Uterus (tissue), 4 donors: Measurements from ENCODE around the gene ZNF714. TPM values are rescaled to one million over a fixed set of nuclear protein-coding genes. Genes with fewer than 3 reads are reported as not detected.

Source experiments
- DNase-seq, 2 donors: peaks; one replicate each; pipeline ENCODE4 v3.0.0-alpha.2; 2019 to 2020
- H3K27ac ChIP-seq, 2 donors: fragments of 200-600 bp; sonication (generic); 1 replicate in 1 of 2; 2 replicates in 1 of 2; pipeline ENCODE4 v1.5.1; 2016 to 2018
- H3K27me3 ChIP-seq, 2 donors: fragments of 200-600 bp; sonication (generic); one replicate each; pipeline ENCODE4 v1.5.1; 2018 to 2019; ENCODE audit warnings: control low read depth in 1 of 2
- H3K36me3 ChIP-seq, 2 donors: fragments of 200-600 bp; sonication (generic); one replicate each; pipeline ENCODE4 v1.5.1; 2019; ENCODE audit warnings: control low read depth in 1 of 2
- H3K4me1 ChIP-seq, 2 donors: fragments of 200-600 bp; sonication (generic); one replicate each; pipeline ENCODE4 v1.5.1; 2018 to 2019; ENCODE audit warnings: control low read depth in 1 of 2
- H3K4me3 ChIP-seq, 2 donors: fragments of 200-600 bp; sonication (generic); 1 replicate in 1 of 2; 2 replicates in 1 of 2; pipeline ENCODE4 v1.5.1; 2018 to 2019; ENCODE audit warnings: mild to moderate bottlenecking in 1 of 2
- H3K9me3 ChIP-seq, 2 donors: fragments of 200-600 bp; sonication (generic); one replicate each; pipeline ENCODE4 v1.5.1; 2019; ENCODE audit warnings: control low read depth in 1 of 2
- CTCF ChIP-seq, 4 experiments: fragments of 200-600 bp in 2 of 4; fragments of 450-650 bp in 2 of 4; sonication (generic) in 2 of 4; IDR thresholded peaks; one replicate each; pipeline ENCODE4 v1.5.1; 2016 to 2019; ENCODE audit warnings: antibody characterized with exemption in 4 of 4, mild to moderate bottlenecking in 2 of 4, moderate library complexity in 1 of 4
- POLR2A ChIP-seq, 2 donors: fragments of 450-650 bp; IDR thresholded peaks; one replicate each; pipeline ENCODE4 v1.6.1; 2016; ENCODE audit warnings: antibody characterized with exemption in 2 of 2, mild to moderate bottlenecking in 1 of 2, moderate library complexity in 1 of 2
- intact Hi-C: fragments of 100-400 bp; cut with DNase I; formaldehyde crosslinking; loops from one replicate; pipeline ENCODE4 v1.15.1; 2023; ENCODE audit warnings: low total_unique reads
- total RNA-seq, 4 donors: library from RNA; depleted of rRNA in 3 of 4; stranded (reverse); fragments of >200 nt in 3 of 4; gene quantifications; one replicate each; pipeline versions ENCODE4 v1.1.0 to v1.2.4, GENCODE V29; 2014 to 2023
- donor health status: DM: yes; HTN: yes; CAD: no.

Gene ZNF714
- total RNA-seq, 4 donors from 2014 or later: 3.3 to 28.2 (median 5.8) TPM

- H3K27me3 ChIP-seq: no peaks in the 10 kb centered on the region
- no peak overlapping the region for H3K27ac ChIP-seq
- H3K9me3 ChIP-seq: peaks cover 0 to 8% of the 10 kb centered on the region in 2 donors
- no peaks in the 10 kb centered on the region for H3K36me3 ChIP-seq
- DNase-seq: no peak
- intact Hi-C loops: no loop called here
- H3K4me3 ChIP-seq: no peak overlapping the region
- no peak for TF ChIP-seq POLR2A (IDR thresholded peaks at IDR 0.05)
- TF ChIP-seq CTCF (IDR thresholded peaks at IDR 0.05): no peak
- no peaks in the 10 kb centered on the region for H3K4me1 ChIP-seq
These were observed 35.3 kb downstream of the ZNF714 start for GRCh38 chr19:21117041-21117907.

- no peaks in the 10 kb centered on the region for H3K9me3 ChIP-seq
- H3K4me3 ChIP-seq: no peak overlapping the region
- intact Hi-C loops: no loop called here
- no peaks in the 10 kb centered on the region for H3K4me1 ChIP-seq
- no peaks in the 10 kb centered on the region for H3K36me3 ChIP-seq
- no peak for DNase-seq
- TF ChIP-seq CTCF (IDR thresholded peaks at IDR 0.05) (no peak), POLR2A (IDR thresholded peaks at IDR 0.05) (no peak)
- no peak overlapping the region for H3K27ac ChIP-seq
- H3K27me3 ChIP-seq: no peaks in the 10 kb centered on the region
These were observed 44.1 kb downstream of the ZNF714 start for GRCh38 chr19:21126078-21126477.

- Histone ChIP-seq H3K27ac (no peak overlapping the region), H3K4me1 (no peaks in the 10 kb centered on the region), H3K9me3 (no peaks in the 10 kb centered on the region), H3K4me3 (no peak overlapping the region), H3K36me3 (no peaks in the 10 kb centered on the region), H3K27me3 (no peaks in the 10 kb centered on the region)
- no peak for TF ChIP-seq CTCF (IDR thresholded peaks at IDR 0.05)
- no peak for TF ChIP-seq POLR2A (IDR thresholded peaks at IDR 0.05)
- no peak for DNase-seq
- intact Hi-C loops: no loop called here
These were observed 45.0 kb downstream of the ZNF714 start for GRCh38 chr19:21127001-21127400.

GRCh38 chr19:21127898-21128297 is 45.9 kb downstream of the ZNF714 start:
- DNase-seq: no peak
- H3K9me3 ChIP-seq: no peaks in the 10 kb centered on the region
- intact Hi-C loops: no loop called here
- TF ChIP-seq CTCF (IDR thresholded peaks at IDR 0.05): no peak
- no peak for TF ChIP-seq POLR2A (IDR thresholded peaks at IDR 0.05)
- H3K36me3 ChIP-seq: no peaks in the 10 kb centered on the region
- H3K4me1 ChIP-seq: no peaks in the 10 kb centered on the region
- H3K27me3 ChIP-seq: no peaks in the 10 kb centered on the region
- H3K4me3 ChIP-seq: no peak overlapping the region
- H3K27ac ChIP-seq: no peak overlapping the region

- H3K9me3 ChIP-seq: no peaks in the 10 kb centered on the region
- no peaks in the 10 kb centered on the region for H3K4me1 ChIP-seq
- no peak overlapping the region for H3K27ac ChIP-seq
- no peak for DNase-seq
- H3K27me3 ChIP-seq: no peaks in the 10 kb centered on the region
- TF ChIP-seq CTCF (IDR thresholded peaks at IDR 0.05): no peak
- no peak for TF ChIP-seq POLR2A (IDR thresholded peaks at IDR 0.05)
- H3K4me3 ChIP-seq: no peak overlapping the region
- H3K36me3 ChIP-seq: no peaks in the 10 kb centered on the region
- intact Hi-C loops: no loop called here
These were observed 47.1 kb downstream of the ZNF714 start for GRCh38 chr19:21128901-21129698.
